Activated CD4-positive, alpha-beta T cell treated with anti-CD3 and anti-CD28 coated beads for 4 hours (primary cell): Measurements from ENCODE around the gene ERMARD.
A peak's percentile ranks its signal among the peaks of the same experiment; 100 is the strongest.

Source experiments
- DNase-seq, 2 donors: peaks; one replicate each; pipeline ENCODE4 v3.0.0-alpha.2; 2020

ERMARD gene

GRCh38 chr6:169783971-169784820, 32.8 kb downstream of the ERMARD start:
- no peak for DNase-seq

DNA sequence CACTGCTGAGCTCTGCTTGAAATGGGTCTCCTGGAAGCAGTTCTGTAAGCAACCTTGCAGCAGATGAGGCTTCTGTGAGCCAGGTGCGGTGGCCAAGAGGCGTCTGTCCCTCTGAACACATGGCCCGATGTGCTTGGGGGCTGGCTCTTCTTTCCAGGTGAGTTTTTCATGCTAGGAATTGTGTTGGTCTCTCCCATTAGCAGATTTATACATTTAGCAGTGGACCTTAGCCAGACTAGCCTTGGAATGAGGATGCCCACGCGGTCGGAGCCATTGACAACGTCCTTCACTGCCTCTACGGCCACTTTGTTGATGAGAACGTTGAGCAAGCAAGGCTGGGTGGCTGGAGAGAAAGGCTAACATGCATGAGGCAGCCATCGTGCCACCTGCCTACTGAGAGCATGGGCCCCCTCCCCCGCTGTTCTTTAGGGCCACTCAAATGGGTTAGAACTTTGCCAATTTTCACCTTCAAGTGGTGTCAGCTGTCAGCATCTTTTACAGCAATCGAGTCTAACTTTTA, 33.5 kb downstream of the ERMARD start:
- DNase-seq: no peak

- DNase-seq: no peak
Measured at GRCh38 chr6:169785566-169785965, 34.1 kb downstream of the ERMARD start.

- DNase-seq: no peak
Measured at GRCh38 chr6:169786349-169786748, 34.9 kb downstream of the ERMARD start.

DNA sequence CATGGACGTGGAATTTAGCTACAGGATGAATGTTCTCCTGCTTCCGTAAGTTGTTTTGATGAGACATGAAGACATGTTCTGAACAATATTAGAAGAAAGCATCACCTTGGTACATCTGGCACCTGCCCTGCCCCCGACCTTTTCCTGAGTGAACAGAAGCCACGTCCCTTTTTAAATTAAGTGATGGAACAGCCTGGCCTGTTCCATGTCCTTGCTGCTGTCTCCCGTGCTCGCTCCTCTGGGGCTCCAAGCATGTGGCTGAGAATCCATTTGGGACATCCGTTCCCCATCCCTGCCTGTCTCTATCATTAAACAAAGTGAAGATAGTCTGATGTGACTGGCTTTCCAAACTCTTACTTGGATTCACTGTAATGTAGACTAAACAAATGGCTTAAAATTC, 36.4 kb downstream of the ERMARD start:
- no peak for DNase-seq

- DNase-seq: no peak
Measured at GRCh38 chr6:169788809-169789145, 37.4 kb downstream of the ERMARD start.

DNA sequence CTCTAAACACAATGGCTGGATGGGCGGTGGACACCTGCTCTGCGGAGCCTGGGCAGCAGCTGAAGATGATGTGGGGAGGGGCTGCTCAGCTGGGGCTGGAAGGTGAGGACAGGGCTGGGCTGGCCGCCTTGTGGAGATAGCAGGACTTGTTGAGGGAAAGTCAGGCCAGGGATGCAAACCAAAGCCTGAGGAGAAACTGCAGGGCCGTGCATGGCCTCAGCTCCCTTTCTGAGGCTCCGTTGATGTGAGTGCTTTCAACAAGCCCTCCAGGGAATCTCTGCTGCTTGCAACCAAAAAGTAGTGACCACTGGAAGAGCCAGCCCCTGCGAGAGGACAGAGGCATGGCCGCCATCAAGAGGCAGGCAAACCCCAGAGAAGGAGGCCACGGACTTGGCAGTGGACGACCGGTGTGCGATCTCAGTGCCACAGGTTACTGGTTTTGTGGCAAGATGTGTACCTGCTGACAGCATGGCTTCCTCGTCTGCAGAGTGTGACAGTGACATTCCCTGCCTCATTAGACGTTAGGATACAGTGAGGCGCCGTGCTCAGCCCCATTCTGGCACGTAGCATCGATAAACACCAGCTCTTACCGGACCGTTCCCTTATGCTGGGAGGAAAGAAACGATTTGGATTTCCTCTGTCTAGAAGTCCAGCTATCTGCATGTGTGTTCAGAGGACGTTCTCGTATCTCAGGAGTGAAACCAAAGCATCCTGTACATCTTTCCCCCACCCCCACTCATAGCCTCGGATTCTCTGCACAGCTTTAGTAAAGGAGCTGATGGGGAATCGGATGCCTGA, 37.9 kb downstream of the ERMARD start:
- DNase-seq: no peak

GRCh38 chr6:169789944-169790927, 38.8 kb downstream of the ERMARD start:
- peak; percentile 67 to 69 for DNase-seq

DNA sequence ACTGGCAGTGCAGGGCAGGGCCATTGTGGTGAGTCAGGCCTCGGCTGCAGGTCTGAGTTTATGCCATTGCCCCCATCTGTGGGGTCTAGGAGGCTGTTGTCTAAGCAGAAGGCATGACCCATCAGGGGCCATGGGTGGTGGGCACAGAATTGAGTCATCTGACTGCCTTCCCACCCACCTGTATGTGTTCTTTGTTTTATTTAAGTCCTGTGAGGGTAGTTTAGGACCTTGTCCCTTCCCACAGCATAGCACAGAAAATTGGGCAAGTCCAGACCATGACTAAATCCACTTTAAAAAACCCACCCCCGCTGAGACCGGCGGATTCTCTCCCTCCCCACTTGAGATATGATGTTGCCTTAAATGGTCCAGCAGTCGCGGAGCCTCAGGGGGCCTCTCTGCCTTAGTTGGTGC, 40.3 kb downstream of the ERMARD start:
- no peak for DNase-seq

DNA sequence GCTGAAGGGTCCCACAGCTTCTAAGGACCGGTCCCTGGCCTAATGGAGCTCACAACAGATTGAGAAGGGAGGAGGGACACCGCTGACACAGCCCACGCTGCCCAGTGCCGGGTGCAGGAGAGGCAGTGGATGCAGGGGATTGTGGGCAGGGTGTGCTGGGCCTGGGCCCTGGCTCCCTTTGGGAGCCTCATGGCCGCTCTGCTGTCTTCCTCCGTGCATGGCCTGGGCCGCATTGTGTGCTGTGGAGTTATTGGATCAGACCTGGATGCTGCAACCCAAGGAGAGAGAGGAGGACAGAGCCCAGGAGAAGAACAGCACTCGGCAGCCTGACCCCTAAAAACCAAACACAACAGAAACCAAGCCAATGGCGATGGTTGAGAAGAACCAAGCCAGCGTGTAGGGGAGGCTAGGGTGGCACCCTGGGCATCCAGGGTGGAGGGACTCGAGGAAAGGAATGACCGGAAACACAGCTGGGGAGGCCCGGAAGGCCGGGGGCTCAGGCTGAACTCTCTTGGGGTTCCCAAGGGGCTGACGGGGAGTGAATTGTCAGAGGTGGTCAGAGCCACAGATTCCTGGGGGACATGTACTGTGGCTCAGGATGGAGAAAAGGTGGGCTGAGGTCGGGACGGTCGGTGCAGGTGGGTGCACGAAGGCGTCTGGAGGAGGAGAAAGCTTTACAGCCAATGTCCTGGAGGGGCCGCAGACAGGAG, 41.0 kb downstream of the ERMARD start:
- DNase-seq: no peak

DNA sequence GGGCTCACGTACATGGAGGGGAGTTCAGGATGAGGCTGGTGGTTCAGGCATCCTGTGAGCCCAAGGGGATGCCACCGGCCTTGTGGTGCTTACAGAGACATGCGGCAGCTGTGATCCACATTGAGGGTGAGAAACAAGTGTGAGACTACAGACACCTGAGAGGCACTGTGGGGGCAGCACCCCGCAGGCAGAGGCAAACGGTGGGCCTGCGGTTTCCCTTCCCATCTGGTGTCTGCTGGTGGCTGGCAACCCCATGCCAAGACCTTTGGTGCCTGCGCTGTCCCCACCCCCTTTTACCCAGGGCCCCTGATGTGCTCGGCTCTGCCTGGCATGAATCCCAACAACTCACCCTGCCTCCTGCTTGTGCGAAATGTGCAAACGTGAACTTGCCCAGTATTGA, 42.0 kb downstream of the ERMARD start:
- no peak for DNase-seq

- DNase-seq: no peak
Measured at GRCh38 chr6:169794317-169795055, 43.1 kb downstream of the ERMARD start.

GRCh38 chr6:169795196-169795595, 43.8 kb downstream of the ERMARD start:
- DNase-seq: no peak

GRCh38 chr6:169798764-169799473, 47.5 kb downstream of the ERMARD start:
- DNase-seq: no peak

- no peak for DNase-seq
Measured at GRCh38 chr6:169799474-169799926, 48.1 kb downstream of the ERMARD start.

- DNase-seq: no peak
Measured at GRCh38 chr6:169800116-169800667, 48.8 kb downstream of the ERMARD start.

GRCh38 chr6:169800668-169801395, 49.4 kb downstream of the ERMARD start:
- DNase-seq: no peak

GRCh38 chr6:169801396-169802160, 50.2 kb downstream of the ERMARD start:
- DNase-seq: no peak

DNA sequence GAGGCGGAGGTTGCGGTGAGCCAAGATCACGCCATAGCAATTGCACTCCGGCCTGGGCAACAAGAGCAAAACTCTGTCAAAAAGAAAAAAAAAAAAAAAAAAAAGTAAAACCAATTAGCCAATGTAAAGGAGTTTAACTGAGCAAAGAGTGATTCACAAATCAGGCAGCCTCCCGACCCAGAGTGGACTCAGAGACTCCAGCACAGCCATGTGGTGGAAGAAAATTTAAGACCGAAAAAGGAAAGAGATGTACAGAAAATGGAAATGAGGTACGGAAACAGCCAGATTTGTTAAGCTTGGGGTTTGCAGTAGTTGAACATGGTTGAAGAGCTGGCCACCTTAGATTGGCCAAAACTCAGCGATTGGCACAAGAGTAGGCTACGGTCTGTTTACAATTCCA, 51.4 kb downstream of the ERMARD start:
- no peak for DNase-seq
